Right cardiac atrium (tissue), 5 donors: Measurements from ENCODE around the gene SLC13A3. TPM values are rescaled to one million over a fixed set of nuclear protein-coding genes. Genes with fewer than 3 reads are reported as not detected.

Source experiments
- ATAC-seq, 2 donors: fragments of 200-7000 bp; cut with Tn5 transposase; one replicate each; pipeline versions ENCODE4 v1.8.0 to v1.9.1; 2020; ENCODE audit warnings: moderate library complexity in 2 of 2, mild to moderate bottlenecking in 1 of 2
- DNase-seq, 3 donors: peaks; one replicate each; pipeline ENCODE4 v3.0.0-alpha.2; 2020
- H3K27ac ChIP-seq: one replicate; pipeline ENCODE4 v1.5.1; 2013; ENCODE audit warnings: mild to moderate bottlenecking, low read length, control low read depth, moderate library complexity
- H3K27me3 ChIP-seq: one replicate; pipeline ENCODE4 v1.6.1; 2013; ENCODE audit not compliant: control insufficient read depth, insufficient read depth
- H3K4me1 ChIP-seq: one replicate; pipeline ENCODE4 v1.6.1; 2013; ENCODE audit warnings: low read length; ENCODE audit not compliant: control insufficient read depth, insufficient read depth
- H3K4me3 ChIP-seq: one replicate; pipeline ENCODE4 v1.5.1; 2013; ENCODE audit warnings: low read length, control low read depth
- H3K9me3 ChIP-seq: one replicate; pipeline ENCODE4 v1.6.1; 2013; ENCODE audit warnings: low read length; ENCODE audit not compliant: control insufficient read depth
- WGBS: extraction: QIAGEN DNeasy Blood & Tissue Kit; methylation state at CpG from one replicate; pipeline ENCODE4 v1.1.7; 2013; 5-methylcytosine and 5-hydroxymethylcytosine counted together
- intact Hi-C, 4 donors: fragments of 100-400 bp; cut with DNase I; formaldehyde crosslinking; loops; one replicate each; pipeline versions ENCODE4 v1.11.0 to v1.14.0; 2022 to 2023
- polyA plus RNA-seq: library from polyadenylated mRNA; stranded (reverse); fragments of 200-250 nt; gene quantifications from one replicate; pipeline ENCODE4 v1.2.3, GENCODE V29; 2013
- total RNA-seq, 4 donors: library from RNA; stranded (reverse); fragmentation: NEBNext Ultra II Directional; extraction: Animal tissue kit (Norgen Biotek cat#: 25700); gene quantifications; one replicate each; pipeline ENCODE4 v1.2.1, GENCODE V29; 2021
- donor health status: healthy with polysubstance abuse.
- donor health status: DM: no; HTN: yes; CAD: no.
- donor health status: DM: no; HTN: no; CAD: no.
- donor health status: DM: no; HTN: yes; CAD: no; lungs with severe emphysema.
- donor health status: DM: yes; HTN: yes; CAD: no.

SLC13A3 gene
- total and polyA plus RNA-seq, 5 donors: 0.35 to 1.5 (median 0.50) TPM

DNA sequence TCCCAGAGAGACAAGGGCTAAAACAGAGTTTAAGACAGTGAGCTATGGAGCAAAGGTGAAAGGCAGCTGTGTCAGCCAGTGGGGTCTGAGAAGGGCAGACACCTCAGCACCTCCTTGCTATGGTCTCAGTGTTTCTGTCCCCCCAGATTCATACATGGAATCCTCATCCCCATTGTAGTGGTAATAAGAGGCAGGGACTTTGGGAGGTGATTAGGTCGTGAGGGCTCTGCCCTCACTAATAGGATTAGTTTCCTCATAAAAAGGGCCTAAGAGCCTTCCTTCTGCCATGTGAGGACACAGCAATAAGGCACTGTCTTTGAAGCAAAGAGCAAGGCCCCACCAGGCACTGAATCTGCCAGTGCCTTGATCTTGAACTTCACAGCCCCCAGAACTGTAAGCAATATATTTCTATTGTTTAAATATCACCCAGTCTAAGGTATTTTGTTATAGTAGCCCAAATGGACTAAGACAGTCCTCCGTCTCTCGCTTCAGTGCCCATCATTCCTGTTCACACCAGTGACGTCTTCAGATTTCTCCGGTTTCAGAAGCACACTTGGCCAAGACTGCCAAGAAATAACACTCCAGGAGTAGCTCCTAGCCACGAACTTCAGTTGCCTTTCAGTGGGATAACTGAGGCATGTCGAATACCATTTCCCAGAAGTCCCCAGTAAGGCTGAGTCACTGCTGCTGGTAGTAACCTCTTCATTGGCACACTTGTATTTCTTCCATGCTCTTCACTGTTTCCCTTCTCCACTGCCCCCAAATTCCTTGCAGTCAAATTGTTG, 32.8 kb downstream of the SLC13A3 start:
- no peak for DNase-seq
- no peaks in the 10 kb centered on the region for H3K9me3 ChIP-seq
- ATAC-seq: no peak
- no peak overlapping the region for H3K4me3 ChIP-seq
- intact Hi-C loops: no loop called here
- H3K27ac ChIP-seq: no peak overlapping the region
- WGBS: 88% methylated on average over 7 of the region's 7 CpGs
- H3K4me1 ChIP-seq: no peaks in the 10 kb centered on the region
- H3K27me3 ChIP-seq: no peaks in the 10 kb centered on the region

GRCh38 chr20:46614503-46614902, 36.8 kb downstream of the SLC13A3 start:
- no peak overlapping the region for H3K27ac ChIP-seq
- DNase-seq (no peak), ATAC-seq (no peak)
- no peaks in the 10 kb centered on the region for H3K4me1 ChIP-seq
- no peaks in the 10 kb centered on the region for H3K27me3 ChIP-seq
- H3K4me3 ChIP-seq: no peak overlapping the region
- intact Hi-C loops: no loop called here
- no peaks in the 10 kb centered on the region for H3K9me3 ChIP-seq
- 66% methylated on average over 1 of the region's 1 CpG for WGBS

- 94% methylated on average over 2 of the region's 2 CpGs for WGBS
- no peaks in the 10 kb centered on the region for H3K4me1 ChIP-seq
- DNase-seq: no peak
- intact Hi-C loops: no loop called here
- no peak overlapping the region for H3K27ac ChIP-seq
- H3K9me3 ChIP-seq: no peaks in the 10 kb centered on the region
- H3K4me3 ChIP-seq: no peak overlapping the region
- no peaks in the 10 kb centered on the region for H3K27me3 ChIP-seq
- no peak for ATAC-seq
Measured at GRCh38 chr20:46610145-46610544, 41.1 kb downstream of the SLC13A3 start.

DNA sequence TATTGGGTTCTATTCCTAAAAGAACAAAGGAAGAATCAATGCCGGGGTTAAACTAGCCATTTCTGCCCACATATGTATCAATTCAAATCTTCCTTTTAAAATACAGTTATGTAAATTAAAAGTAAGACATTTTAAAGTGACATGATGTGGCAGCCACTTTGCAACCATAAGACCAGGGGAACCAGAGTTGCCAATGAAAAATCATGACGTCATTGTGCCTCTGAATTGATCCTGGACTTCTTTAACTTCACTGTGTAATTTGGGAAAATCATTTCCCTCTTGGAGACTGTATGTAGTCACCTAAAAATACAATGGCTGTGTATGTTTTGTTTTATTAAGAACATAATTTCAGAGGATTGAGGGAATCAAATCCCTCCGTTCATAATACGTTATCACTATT, 42.2 kb downstream of the SLC13A3 start:
- H3K4me1 ChIP-seq: no peaks in the 10 kb centered on the region
- H3K4me3 ChIP-seq: no peak overlapping the region
- no peak overlapping the region for H3K27ac ChIP-seq
- no peak for DNase-seq
- intact Hi-C loops: no loop called here
- no peaks in the 10 kb centered on the region for H3K9me3 ChIP-seq
- 92% methylated on average over 4 of the region's 4 CpGs for WGBS
- ATAC-seq: no peak
- no peaks in the 10 kb centered on the region for H3K27me3 ChIP-seq

- WGBS: 93% methylated on average over 8 of the region's 8 CpGs
- DNase-seq: no peak
- no peak for ATAC-seq
Measured at GRCh38 chr20:46607849-46608497, 43.3 kb downstream of the SLC13A3 start.

DNA sequence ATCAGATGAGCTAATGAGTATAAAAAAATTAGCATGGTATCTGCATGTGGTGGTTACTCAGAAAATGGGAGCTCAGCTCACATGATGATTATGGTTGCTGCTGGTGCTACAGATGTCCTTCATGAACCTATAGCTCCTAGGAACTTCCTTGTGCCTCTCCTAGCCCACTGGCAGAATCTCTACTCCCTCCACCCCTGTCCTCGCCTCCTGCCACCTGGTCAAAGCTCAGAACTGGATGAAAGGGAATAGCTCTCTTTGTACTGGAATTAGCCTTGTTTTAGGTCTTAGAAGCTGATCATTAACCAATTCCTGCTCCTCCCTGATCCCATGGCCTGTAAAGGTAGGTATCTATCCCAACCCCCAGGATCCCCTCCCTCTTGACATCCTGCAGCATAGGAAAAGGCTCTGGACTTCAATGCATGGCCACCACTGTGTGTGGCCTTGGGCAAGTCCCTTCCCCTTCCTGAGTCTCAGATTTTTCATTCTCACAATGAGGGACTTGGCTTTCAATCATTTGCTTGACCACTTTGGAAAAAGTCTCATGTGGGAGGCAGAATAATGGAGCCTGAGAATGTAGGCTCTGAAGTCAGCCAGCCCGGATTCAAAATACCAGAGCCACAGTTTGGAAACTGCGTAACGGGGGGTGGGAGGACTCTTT, 43.9 kb downstream of the SLC13A3 start:
- 95% methylated on average over 4 of the region's 4 CpGs for WGBS
- Histone ChIP-seq H3K27me3 (no peaks in the 10 kb centered on the region), H3K4me1 (no peaks in the 10 kb centered on the region), H3K9me3 (no peaks in the 10 kb centered on the region), H3K27ac (no peak overlapping the region), H3K4me3 (no peak overlapping the region)
- ATAC-seq: no peak
- no peak for DNase-seq
- intact Hi-C loops: no loop called here

More at GRCh38 chr20:46607849-46608497, 43.3 kb downstream of the SLC13A3 start:
- intact Hi-C loops: no loop called here
- Histone ChIP-seq H3K27ac (no peak overlapping the region), H3K4me1 (no peaks in the 10 kb centered on the region), H3K27me3 (no peaks in the 10 kb centered on the region), H3K9me3 (no peaks in the 10 kb centered on the region), H3K4me3 (no peak overlapping the region)

DNA sequence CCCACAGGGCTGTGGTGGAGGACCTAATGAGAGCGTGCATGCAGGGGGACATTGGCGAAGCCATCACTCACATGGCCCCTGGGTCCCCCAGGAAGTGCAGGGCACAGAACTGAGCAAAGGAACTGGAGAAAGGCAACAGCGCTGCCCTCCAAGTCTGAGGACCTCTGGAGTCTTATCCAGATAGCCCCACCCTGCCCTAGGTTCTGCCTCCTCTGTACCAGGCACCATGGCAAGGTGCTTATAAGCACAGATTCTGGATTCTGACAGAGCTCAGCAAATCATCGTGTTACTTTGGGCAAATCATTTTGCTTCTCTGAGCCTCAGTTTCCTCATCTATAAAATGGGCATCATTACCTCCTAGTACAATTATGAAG, 44.5 kb downstream of the SLC13A3 start:
- no peak for ATAC-seq
- no peak overlapping the region for H3K4me3 ChIP-seq
- H3K9me3 ChIP-seq: no peaks in the 10 kb centered on the region
- H3K27me3 ChIP-seq: no peaks in the 10 kb centered on the region
- no peak overlapping the region for H3K27ac ChIP-seq
- WGBS: 97% methylated on average over 4 of the region's 4 CpGs
- DNase-seq: no peak
- H3K4me1 ChIP-seq: no peaks in the 10 kb centered on the region
- intact Hi-C loops: no loop called here

- Histone ChIP-seq H3K4me3 (no peak overlapping the region), H3K27me3 (no peaks in the 10 kb centered on the region), H3K27ac (no peak overlapping the region), H3K9me3 (no peaks in the 10 kb centered on the region), H3K4me1 (no peaks in the 10 kb centered on the region)
- WGBS: 89% methylated on average over 9 of the region's 9 CpGs
- ATAC-seq: no peak
- intact Hi-C loops: no loop called here
- no peak for DNase-seq
Measured at GRCh38 chr20:46605978-46606816, 45.1 kb downstream of the SLC13A3 start.

GRCh38 chr20:46605181-46605580, 46.1 kb downstream of the SLC13A3 start:
- Histone ChIP-seq H3K4me3 (no peak overlapping the region), H3K27me3 (no peaks in the 10 kb centered on the region), H3K4me1 (no peaks in the 10 kb centered on the region), H3K27ac (no peak overlapping the region), H3K9me3 (no peaks in the 10 kb centered on the region)
- intact Hi-C loops: no loop called here
- no peak for ATAC-seq
- DNase-seq: no peak

DNA sequence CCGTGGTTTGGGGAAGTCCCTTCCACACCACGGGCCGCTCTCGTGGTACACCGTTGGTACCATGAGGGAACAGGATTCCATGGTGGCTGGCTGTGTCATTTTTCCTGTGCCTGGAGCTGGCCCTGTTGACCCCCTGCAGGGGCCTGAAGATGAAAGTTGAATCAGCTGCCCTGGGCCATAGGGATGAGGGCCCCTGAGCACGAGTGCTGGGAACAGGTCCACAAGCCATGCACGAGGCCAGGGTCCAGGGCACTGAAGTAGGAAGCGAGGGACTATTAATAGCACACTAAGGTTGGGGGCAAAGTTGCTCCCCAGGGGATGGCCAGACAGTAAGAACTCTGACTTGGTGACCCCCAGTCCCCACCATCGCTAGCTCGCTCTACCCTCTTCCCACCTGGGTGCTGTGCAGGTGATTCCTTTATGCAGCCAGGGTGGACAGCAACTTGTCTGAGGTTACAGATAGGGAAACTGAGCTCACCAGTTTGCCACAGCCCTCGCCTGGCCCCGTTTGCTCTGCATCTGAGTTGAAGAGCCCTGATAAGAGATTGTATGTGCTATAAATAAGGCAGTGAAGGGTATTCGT, 46.6 kb downstream of the SLC13A3 start:
- no peaks in the 10 kb centered on the region for H3K4me1 ChIP-seq
- ATAC-seq (no peak), DNase-seq (no peak)
- 81% methylated on average over 13 of the region's 13 CpGs for whole genome bisulfite sequencing
- H3K4me3 ChIP-seq: no peak overlapping the region
- H3K9me3 ChIP-seq: no peaks in the 10 kb centered on the region
- H3K27me3 ChIP-seq: no peaks in the 10 kb centered on the region
- no peak overlapping the region for H3K27ac ChIP-seq
- intact Hi-C loops: no loop called here
